ENCODE results near the gene CACNA1G.

DNA sequence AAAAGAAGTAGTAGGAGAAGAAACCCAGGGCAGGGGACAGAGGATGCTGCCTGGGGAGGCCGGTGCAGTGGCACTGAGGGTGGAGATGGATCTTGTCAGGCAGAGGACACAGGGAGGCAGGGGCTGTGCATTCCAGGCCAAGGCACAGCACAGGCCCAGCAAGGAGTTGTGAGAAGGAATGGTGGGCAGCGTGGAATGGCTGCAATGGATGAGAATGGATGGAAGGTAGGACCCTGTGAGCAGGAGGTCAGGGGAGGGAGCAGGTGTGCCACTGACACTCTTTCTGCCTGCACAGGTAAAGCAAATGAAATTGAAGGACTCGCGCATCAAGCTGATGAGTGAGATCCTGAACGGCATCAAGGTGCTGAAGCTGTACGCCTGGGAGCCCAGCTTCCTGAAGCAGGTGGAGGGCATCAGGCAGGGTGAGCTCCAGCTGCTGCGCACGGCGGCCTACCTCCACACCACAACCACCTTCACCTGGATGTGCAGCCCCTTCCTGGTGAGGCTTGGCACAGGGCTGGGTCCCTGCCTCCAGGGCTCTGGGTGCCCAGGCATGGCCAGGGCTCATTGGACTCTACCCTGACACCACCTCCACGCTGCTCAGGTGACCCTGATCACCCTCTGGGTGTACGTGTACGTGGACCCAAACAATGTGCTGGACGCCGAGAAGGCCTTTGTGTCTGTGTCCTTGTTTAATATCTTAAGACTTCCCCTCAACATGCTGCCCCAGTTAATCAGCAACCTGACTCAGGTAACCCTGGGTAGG is 106.9 kb downstream of the CACNA1G start:
- TF ChIP-seq, protein P1, sequence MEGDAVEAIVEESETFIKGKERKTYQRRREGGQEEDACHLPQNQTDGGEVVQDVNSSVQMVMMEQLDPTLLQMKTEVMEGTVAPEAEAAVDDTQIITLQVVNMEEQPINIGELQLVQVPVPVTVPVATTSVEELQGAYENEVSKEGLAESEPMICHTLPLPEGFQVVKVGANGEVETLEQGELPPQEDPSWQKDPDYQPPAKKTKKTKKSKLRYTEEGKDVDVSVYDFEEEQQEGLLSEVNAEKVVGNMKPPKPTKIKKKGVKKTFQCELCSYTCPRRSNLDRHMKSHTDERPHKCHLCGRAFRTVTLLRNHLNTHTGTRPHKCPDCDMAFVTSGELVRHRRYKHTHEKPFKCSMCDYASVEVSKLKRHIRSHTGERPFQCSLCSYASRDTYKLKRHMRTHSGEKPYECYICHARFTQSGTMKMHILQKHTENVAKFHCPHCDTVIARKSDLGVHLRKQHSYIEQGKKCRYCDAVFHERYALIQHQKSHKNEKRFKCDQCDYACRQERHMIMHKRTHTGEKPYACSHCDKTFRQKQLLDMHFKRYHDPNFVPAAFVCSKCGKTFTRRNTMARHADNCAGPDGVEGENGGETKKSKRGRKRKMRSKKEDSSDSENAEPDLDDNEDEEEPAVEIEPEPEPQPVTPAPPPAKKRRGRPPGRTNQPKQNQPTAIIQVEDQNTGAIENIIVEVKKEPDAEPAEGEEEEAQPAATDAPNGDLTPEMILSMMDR (optimal IDR thresholded peaks at IDR 0.05 in 1 of 3, IDR thresholded peaks at IDR 0.05 in 1 of 3, conservative IDR thresholded peaks at IDR 0.05 in 1 of 3; ENCODE audit: extremely low read depth in 1 of 3, insufficient read depth in 2 of 3, low read length in 3 of 3): no peak
- no peak for TF ChIP-seq EZH2 (IDR thresholded peaks at IDR 0.05; ENCODE audit: low read length)
